Measurements from ENCODE around the gene FBXL4. TPM values are rescaled to one million over a fixed set of nuclear protein-coding genes. Genes with fewer than 3 reads are reported as not detected.

FBXL4 gene
- total and polyA plus RNA-seq, 2 of the 8 experiments (the other 6 are each of a cell fraction or from before 2014, with no cell fraction given): 6.9 to 13.8 TPM

DNA sequence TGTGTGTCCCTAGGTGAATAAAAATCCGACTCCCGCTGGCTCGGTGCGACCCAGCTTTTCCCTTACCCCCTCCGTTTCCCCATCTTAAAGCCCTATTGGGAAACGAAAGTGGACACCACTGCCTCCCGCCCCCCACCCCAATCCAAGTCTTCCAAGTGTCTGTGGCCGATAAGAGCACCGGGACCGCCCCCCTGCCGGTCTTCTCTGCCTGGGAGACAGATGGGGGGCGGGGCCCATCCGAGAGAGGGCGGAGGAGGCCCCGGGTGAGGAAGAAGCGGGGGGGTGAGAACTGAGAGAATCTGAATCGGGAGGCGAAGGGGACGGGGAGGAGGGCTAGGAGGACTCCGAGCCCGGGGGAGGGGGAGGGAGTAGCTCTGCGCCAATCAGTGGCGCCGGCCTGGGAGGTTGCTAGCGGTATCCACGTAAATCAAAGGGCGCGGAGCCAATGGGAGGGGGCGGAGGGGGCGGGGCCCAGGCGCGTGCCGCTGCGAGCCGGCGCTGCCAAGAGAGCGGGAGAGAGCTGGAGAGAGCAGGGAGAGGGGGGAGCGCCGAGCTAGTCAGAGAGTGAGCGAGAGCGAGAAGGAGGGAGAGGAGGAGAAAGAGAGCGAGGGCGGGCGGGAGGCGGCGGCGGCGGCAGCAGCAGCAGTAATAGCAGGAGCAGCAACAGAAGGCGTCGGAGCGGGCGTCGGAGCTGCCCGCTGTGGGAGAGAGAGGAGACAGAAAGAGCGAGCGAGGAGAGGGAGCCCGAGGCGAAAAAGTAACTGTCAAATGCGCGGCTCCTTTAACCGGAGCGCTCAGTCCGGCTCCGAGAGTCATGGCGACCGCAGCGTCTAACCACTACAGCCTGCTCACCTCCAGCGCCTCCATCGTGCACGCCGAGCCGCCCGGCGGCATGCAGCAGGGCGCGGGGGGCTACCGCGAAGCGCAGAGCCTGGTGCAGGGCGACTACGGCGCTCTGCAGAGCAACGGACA is 113.4 kb downstream of the FBXL4 start, which contains the start of gene POU3F2:
POU3F2 (plus strand) TSS at position 515 of the 972 bp plus-strand sequence; CDS start at position 815, 300 bp downstream.
- H3K79me2 ChIP-seq (ENCODE audit: control insufficient read depth in 1 of 2, insufficient read depth in 2 of 2, low read length in 2 of 2): no peaks in the 10 kb centered on the region
- H3K23ac ChIP-seq (ENCODE audit: insufficient read length): no peak within 1 kb of the TSS
- ChIA-PET CTCF (ENCODE audit: partially characterized antibody) (interaction anchor here (0.5 to 10.0 kb wide), 4 partner anchors 11 to 1127 kb away, joined by 3 to 79 read pairs (median 4); no protein-coding TSS in a partner anchor), POLR2A (ENCODE audit: partially characterized antibody) (interaction anchor here (0.6 to 1.7 kb wide), 3 partner anchors 9 to 306 kb away, joined by 3 to 11 read pairs (median 4); no protein-coding TSS in a partner anchor)
- peaks cover 5 to 13% of the 10 kb centered on the region in 2 experiments for H4K20me1 ChIP-seq (replicated peaks in 1 of 2; ENCODE audit: control insufficient read depth in 1 of 2, insufficient read depth in 2 of 2, low read length in 2 of 2)
- H3K4me1 ChIP-seq (replicated peaks in 1 of 4; ENCODE audit: control insufficient read depth in 3 of 4, insufficient read depth in 4 of 4, low read length in 3 of 4): peaks cover 2 to 29% (median 22%) of the 10 kb centered on the region in 4 experiments
- no peak within 1 kb of the TSS for H2BK12ac ChIP-seq (ENCODE audit: low read depth, low read length)
- H3K18ac ChIP-seq (ENCODE audit: extremely low read depth, low read length): peak within 1 kb of the TSS; percentile 19
- no peak for FAIRE-seq
- no peak within 1 kb of the TSS for H2BK120ac ChIP-seq (replicated peaks; ENCODE audit: low read depth, low read length)
- no peak within 1 kb of the TSS for H2AK5ac ChIP-seq (ENCODE audit: low read depth, low read length)
- no peaks in the 10 kb centered on the region for H3K9me3 ChIP-seq (ENCODE audit: insufficient read depth in 2 of 2, low read depth in 1 of 2, low read length in 1 of 2)
- no peak within 1 kb of the TSS for H2BK20ac ChIP-seq (ENCODE audit: low read length)
- peak; percentile 88 to 92 for DNase-seq (ENCODE audit: low read depth in 1 of 2, low spot score in 2 of 2)
- no peak within 1 kb of the TSS for H3K14ac ChIP-seq (ENCODE audit: insufficient read length)
- 2% methylated on average over 36 of the region's 83 CpGs; no CpG with 5 or more reads in 1 of the 2 experiments for WGBS, 2 experiments (ENCODE audit: extremely low coverage in 1 of 2, insufficient coverage in 1 of 2, insufficient read length in 1 of 2, insufficient replicate concordance in 2 of 2, low coverage in 1 of 2, low lambda C conversion rate in 2 of 2, missing lambda C conversion rate in 1 of 2)
- H3K27ac ChIP-seq (ENCODE audit: low read depth, low read length): no peak within 1 kb of the TSS
- peaks cover 23% of the 10 kb centered on the region for H3K23me2 ChIP-seq (ENCODE audit: low read depth, low read length)
- H4K8ac ChIP-seq (ENCODE audit: extremely low read depth, insufficient read depth, low read length): peak within 1 kb of the TSS; percentile 71
- no peak within 1 kb of the TSS for H4K91ac ChIP-seq (replicated peaks; ENCODE audit: insufficient read length, low read length)
- H2AFZ ChIP-seq (ENCODE audit: low read length): no peak within 1 kb of the TSS
- peak within 1 kb of the TSS; percentile 94 to 95 for H3K4me2 ChIP-seq (ENCODE audit: insufficient read depth in 1 of 2, low read depth in 2 of 2, low read length in 2 of 2)
- H3K79me1 ChIP-seq (ENCODE audit: low read depth, low read length): no peaks in the 10 kb centered on the region
- H2BK5ac ChIP-seq (ENCODE audit: low read depth, low read length): no peak within 1 kb of the TSS
- peak within 1 kb of the TSS; percentile 33 to 63 (median 55) for H3K4me3 ChIP-seq (ENCODE audit: extremely low read depth in 1 of 4, insufficient read depth in 2 of 4, low read depth in 3 of 4, low read length in 4 of 4)
- H4K5ac ChIP-seq (ENCODE audit: insufficient read length, low read depth, low read length): no peak within 1 kb of the TSS
- H3K36me3 ChIP-seq (ENCODE audit: control insufficient read depth in 2 of 4, insufficient read depth in 4 of 4, low read length in 3 of 4): no peaks in the 10 kb centered on the region; a peak in 1 of 8 replicates
- H3K9ac ChIP-seq (replicated peaks in 1 of 4; ENCODE audit: extremely low read depth in 1 of 4, low read depth in 3 of 4, low read length in 3 of 4): no peak within 1 kb of the TSS
- H3K27me3 ChIP-seq (replicated peaks in 1 of 4; ENCODE audit: control insufficient read depth in 3 of 4, extremely low read depth in 1 of 4, insufficient read depth in 3 of 4, low read length in 3 of 4): peaks cover 63 to 91% (median 79%) of the 10 kb centered on the region in 4 experiments
- no peak within 1 kb of the TSS for H2BK15ac ChIP-seq (ENCODE audit: low read length)
- no peak within 1 kb of the TSS for H3K4ac ChIP-seq (replicated peaks; ENCODE audit: insufficient read length, low read depth, low read length)
- H3K56ac ChIP-seq (replicated peaks; ENCODE audit: insufficient read length, low read depth, low read length): no peak within 1 kb of the TSS
- no peak for TF ChIP-seq BCL11A (IDR thresholded peaks at IDR 0.05; ENCODE audit: low read depth in 2 of 2, low read length in 2 of 2)
- TF ChIP-seq SAP30 (IDR thresholded peaks at IDR 0.05; ENCODE audit: insufficient read depth, insufficient replicate concordance, low read length): no peak
- no peak for TF ChIP-seq SRF (IDR thresholded peaks at IDR 0.05; ENCODE audit: low read depth, low read length)
- TF ChIP-seq RBBP5 (IDR thresholded peaks at IDR 0.05; ENCODE audit: borderline replicate concordance, low read depth, low read length): peak; percentile 73
- TF ChIP-seq SIN3A (conservative IDR thresholded peaks at IDR 0.05 in 1 of 2, IDR thresholded peaks at IDR 0.05 in 1 of 2; ENCODE audit: low read depth in 1 of 2, low read length in 2 of 2): peak; percentile 33 to 65; a peak in 1 of 4 replicates
- no peak for TF ChIP-seq ZNF274 (IDR thresholded peaks at IDR 0.05; ENCODE audit: borderline replicate concordance, extremely low read depth, low read length)
- TF ChIP-seq EZH2 (IDR thresholded peaks at IDR 0.05; ENCODE audit: low read depth, low read length, severe bottlenecking): no peak
- TF ChIP-seq TAF7 (optimal IDR thresholded peaks at IDR 0.05; ENCODE audit: borderline replicate concordance, low read depth, low read length): no peak
- TF ChIP-seq SUZ12 (IDR thresholded peaks at IDR 0.05; ENCODE audit: low read length): no peak
- TF ChIP-seq BRCA1 (IDR thresholded peaks at IDR 0.05; ENCODE audit: low read depth, low read length): no peak

Measured in H1 (cell line).